Hematopoietic multipotent progenitor cell treated with erythropoietin and hydrocortisone succinate and interleukin-3 and kit ligand, for 6 days (in vitro differentiated cells): Measurements from ENCODE around the gene APBB2.
"Not testable (repeated sequence)": the region's sequence is repeated elsewhere in the genome, so short reads cannot be mapped to it uniquely, and the experiment has no call there.

ENCODE experiments used
- DNase-seq: peaks from one replicate; pipeline ENCODE4 v3.0.0-alpha.2; 2015

Gene APBB2

GRCh38 chr4:40924096-40924792, 290.1 kb downstream of the APBB2 start:
- peak; percentile 81 for DNase-seq

GRCh38 chr4:40923316-40924095, 290.8 kb downstream of the APBB2 start:
- DNase-seq: no peak

- not testable (repeated sequence) for DNase-seq
Measured at GRCh38 chr4:40919976-40920375, 294.4 kb downstream of the APBB2 start.

GRCh38 chr4:40918330-40918729, 296.0 kb downstream of the APBB2 start:
- DNase-seq: peak; percentile 74

- DNase-seq: peak; percentile 60
Measured at GRCh38 chr4:40916880-40917279, 297.5 kb downstream of the APBB2 start.

GRCh38 chr4:40916218-40916555, 298.2 kb downstream of the APBB2 start:
- DNase-seq: no peak

GRCh38 chr4:40915318-40916217, 298.8 kb downstream of the APBB2 start:
- no peak for DNase-seq

GRCh38 chr4:40912460-40913184, 301.7 kb downstream of the APBB2 start:
- DNase-seq: no peak

GRCh38 chr4:40910706-40911105, 303.6 kb downstream of the APBB2 start:
- DNase-seq: no peak

- no peak for DNase-seq
Measured at GRCh38 chr4:40909363-40909876, 304.9 kb downstream of the APBB2 start.

GRCh38 chr4:40908702-40909362, 305.5 kb downstream of the APBB2 start:
- peak; percentile 92 for DNase-seq

GRCh38 chr4:40908297-40908696, 306.0 kb downstream of the APBB2 start:
- DNase-seq: no peak

- DNase-seq: no peak
Measured at GRCh38 chr4:40905414-40905813, 308.9 kb downstream of the APBB2 start.

- DNase-seq: not testable (repeated sequence)
Measured at GRCh38 chr4:40900531-40900930, 313.8 kb downstream of the APBB2 start.

- DNase-seq: peak; percentile 78
Measured at GRCh38 chr4:40897557-40898203, 316.7 kb downstream of the APBB2 start.

- DNase-seq: peak; percentile 11
Measured at GRCh38 chr4:40890764-40891163, 323.6 kb downstream of the APBB2 start.

- no peak for DNase-seq
Measured at GRCh38 chr4:40890199-40890598, 324.1 kb downstream of the APBB2 start.

- DNase-seq: no peak
Measured at GRCh38 chr4:40888933-40889332, 325.4 kb downstream of the APBB2 start.

- no peak for DNase-seq
Measured at GRCh38 chr4:40887764-40888131, 326.6 kb downstream of the APBB2 start.

GRCh38 chr4:40886931-40887763, 327.2 kb downstream of the APBB2 start:
- DNase-seq: no peak
